Measurements from ENCODE around the gene TMA16.
"Not testable (repeated sequence)": the region's sequence is repeated elsewhere in the genome, so short reads cannot be mapped to it uniquely, and the experiment has no call there.

TMA16 gene

DNA sequence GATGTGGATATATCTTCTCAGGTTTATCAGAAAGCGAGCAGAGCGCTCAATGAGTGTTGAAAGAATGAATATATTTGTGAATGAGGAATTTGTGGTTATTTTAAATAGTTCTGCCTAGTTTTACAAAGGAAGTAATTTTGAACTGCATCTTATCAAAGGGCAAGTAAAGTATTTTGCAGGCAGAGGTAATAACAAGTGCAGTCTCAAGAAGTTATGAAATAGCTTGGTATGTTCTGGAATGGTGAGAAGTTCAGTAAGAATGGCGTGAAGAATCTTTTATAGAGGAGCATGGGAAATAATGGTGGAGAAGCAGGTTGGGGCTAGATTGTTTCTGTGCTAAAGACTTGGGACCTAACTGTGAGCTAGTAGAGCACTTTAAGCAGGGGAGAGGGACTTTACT, 10.9 kb downstream of the TMA16 start:
- no peak for DNase-seq (ENCODE audit: extremely low read depth in 1 of 2, low read depth in 1 of 2)

- no peak for DNase-seq (ENCODE audit: extremely low read depth in 1 of 2, low read depth in 1 of 2)
Observed at GRCh38 chr4:163515198-163515597, 20.7 kb downstream of the TMA16 start.

DNA sequence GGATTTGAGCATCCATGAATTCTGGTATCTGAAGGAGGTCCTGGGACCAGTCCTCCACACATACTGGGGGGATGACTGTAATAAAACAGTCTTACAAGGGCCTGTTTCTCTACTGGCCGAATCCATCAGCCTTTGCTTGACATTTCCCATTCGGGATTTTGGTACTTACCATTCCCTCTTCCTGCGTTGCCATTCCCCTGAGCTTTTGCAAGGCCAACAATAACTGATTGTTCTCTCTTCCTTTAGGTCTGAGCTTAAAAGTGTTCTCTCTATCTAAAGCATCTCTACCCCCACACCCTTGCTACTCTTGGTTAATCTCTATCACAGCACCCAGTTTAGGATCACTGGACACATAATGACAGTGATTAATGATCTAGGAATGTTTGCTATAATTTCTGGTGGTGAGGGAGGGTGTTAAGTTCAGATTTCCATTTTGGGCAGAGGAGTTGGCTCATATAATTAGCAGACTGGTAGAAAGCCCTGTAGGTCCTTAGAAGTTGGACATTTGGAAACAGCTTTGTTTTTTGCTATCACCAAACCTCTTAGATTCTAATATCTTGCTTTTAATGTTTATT, 29.4 kb downstream of the TMA16 start:
- no peak for DNase-seq (ENCODE audit: extremely low read depth in 1 of 2, low read depth in 1 of 2)

GRCh38 chr4:163525982-163526381, 31.5 kb downstream of the TMA16 start:
- no peak for DNase-seq (ENCODE audit: extremely low read depth in 1 of 2, low read depth in 1 of 2)

GRCh38 chr4:163527172-163527571, 32.7 kb downstream of the TMA16 start:
- no peak for DNase-seq (ENCODE audit: extremely low read depth in 1 of 2, low read depth in 1 of 2)

- DNase-seq (ENCODE audit: extremely low read depth in 1 of 2, low read depth in 1 of 2): no peak
Observed at GRCh38 chr4:163528653-163529052, 34.2 kb downstream of the TMA16 start.

DNA sequence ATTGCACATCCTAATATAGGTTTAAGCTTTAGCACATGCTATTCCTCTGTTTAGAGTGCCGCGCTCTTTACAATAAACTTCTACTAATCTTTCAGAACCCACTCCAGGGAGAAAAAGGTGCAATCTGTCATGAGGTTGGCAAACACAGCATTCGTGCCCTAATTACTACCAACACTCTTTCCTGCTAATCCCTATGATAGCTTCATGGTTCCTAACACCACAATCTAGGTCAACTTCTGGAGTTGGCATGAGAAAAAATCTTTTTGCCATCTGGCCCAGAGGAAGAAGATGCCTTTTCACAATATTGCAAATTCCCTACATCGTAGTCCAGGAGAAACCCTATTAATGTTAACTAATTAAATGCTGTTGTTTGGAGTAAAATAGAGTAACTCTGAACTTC, 39.6 kb downstream of the TMA16 start:
- no peak for DNase-seq (ENCODE audit: extremely low read depth in 1 of 2, low read depth in 1 of 2)

DNA sequence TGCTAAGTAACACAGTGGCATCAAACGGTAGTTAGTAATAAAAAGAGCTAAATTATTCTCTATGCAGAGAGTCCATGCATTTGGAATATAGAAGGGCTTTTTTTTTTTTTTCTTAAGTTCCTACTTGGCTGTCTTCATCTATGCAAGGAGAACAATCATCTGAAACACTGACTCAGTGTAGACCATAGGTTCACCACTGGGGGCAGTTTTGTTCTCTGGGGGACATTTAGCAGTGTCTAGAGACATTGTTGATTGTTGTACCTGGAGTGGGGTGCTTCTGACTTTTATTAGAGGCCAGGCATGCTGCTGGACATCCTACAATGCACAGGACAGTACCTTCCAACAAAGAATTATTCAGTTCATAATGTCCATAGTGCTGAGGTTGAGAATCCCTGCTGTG, 41.2 kb downstream of the TMA16 start:
- no peak for DNase-seq (ENCODE audit: extremely low read depth in 1 of 2, low read depth in 1 of 2)

DNA sequence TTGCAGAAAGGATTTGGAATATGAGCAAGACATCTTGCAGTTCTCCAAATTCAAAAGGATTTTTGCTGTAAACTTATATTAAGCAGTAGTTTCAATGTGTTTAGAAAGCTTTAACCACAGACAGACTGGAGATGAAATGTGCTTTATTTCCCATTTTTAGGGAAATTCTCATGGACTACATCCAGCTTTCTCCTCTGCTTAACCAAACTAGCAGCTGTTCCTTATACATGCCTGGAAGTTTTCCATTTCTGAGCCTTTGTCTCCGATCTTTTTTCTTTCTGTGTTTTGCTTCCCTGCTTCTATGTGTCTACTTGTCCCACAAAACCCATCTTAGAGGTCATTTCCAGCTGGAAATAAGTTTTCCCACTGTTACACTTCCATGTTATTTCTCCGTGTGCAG, 41.6 kb downstream of the TMA16 start:
- no peak for DNase-seq (ENCODE audit: extremely low read depth in 1 of 2, low read depth in 1 of 2)

DNA sequence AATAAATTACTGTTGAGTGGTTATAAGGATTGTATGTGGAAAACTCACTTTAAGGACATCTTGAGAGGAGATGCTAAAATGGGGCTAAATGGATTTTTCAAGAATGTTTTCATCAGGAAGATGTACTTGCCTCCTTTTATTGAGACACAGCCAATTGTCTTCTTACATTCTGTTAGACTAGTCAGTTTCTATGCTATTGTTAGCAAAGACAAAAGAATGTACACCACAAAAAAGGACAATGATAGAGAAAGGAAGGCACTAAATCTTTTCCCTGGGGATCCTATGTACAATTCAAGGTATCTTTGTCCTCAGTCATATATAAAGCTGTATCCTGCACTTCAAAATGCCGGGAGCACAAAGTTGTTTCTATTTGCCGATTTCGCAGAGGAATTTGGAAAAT, 42.6 kb downstream of the TMA16 start:
- DNase-seq (ENCODE audit: extremely low read depth in 1 of 2, low read depth in 1 of 2): no peak

GRCh38 chr4:163538820-163539219, 44.3 kb downstream of the TMA16 start:
- DNase-seq (ENCODE audit: extremely low read depth in 1 of 2, low read depth in 1 of 2): not testable (repeated sequence)

- no peak for DNase-seq (ENCODE audit: extremely low read depth in 1 of 2, low read depth in 1 of 2)
Observed at GRCh38 chr4:163540448-163540847, 46.0 kb downstream of the TMA16 start.

DNA sequence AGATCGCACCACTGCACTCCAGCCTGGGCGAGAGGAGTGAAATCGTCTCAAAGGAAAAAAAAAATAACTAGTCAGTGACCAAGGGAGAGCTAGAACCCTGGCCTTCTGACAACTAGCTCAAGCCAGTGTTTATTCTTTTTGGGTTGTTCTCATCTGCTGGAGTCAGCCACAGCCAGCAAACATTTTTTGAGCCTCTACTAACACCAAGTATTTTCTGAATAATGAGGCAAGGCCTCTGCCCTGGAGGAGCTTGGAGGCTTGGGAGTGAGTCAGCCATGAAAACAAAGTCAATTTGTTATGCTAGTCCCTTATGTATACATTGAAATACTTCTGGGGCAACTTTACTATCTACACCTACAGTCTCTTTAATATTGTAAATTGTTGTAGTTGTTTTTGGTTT, 46.5 kb downstream of the TMA16 start:
- DNase-seq (ENCODE audit: extremely low read depth in 1 of 2, low read depth in 1 of 2): no peak

DNA sequence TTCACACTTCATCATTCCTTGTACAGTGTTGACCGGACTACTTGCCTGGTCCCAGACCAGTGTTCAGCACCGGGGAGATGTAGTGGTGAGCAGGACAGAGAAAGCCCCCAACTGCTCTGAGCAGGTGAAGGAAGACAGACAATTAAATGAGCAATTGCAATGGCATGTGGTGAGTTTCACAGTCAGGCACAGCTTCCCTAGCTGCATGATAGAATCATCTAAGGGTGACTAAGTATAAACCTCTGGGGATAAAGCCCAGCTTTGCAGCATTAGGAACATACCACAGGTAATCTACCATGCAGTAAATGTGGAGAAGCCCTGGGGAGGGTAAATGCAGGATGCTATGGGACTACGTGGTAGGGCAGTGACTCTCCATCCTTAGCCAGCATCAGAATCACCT, 47.8 kb downstream of the TMA16 start:
- no peak for DNase-seq (ENCODE audit: extremely low read depth in 1 of 2, low read depth in 1 of 2)

DNA sequence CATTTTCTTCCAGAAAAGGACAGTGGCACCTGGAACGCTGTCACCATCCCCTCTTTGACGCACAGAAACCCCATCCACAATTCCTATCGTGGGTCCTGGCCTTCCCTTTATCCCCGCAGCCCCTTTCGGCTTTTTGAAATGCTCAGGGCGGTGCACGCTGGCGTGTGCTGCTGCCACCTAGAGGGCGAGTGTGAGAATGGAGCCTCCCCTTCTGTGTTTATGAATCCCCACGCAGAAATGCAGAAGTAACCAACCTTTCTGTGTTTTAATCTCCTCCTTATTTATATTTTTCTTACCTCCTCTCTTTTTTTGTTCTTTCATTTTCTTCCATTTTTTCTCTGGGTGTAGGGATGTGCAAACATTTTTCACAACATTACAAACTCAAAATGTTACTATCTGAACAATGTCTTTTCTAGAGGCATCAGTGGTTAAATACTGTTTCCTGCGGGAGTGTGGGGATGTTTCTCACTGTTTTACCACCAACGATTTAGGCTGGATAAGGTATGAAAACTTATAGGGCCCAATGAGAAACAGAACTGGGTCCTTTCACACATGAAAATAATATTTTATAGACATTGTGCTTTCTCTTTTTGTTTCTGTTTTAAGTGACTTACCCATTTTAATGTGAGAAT, 50.0 kb downstream of the TMA16 start:
- peak in 1 of 2 donors; percentile 36 for DNase-seq (ENCODE audit: extremely low read depth in 1 of 2, low read depth in 1 of 2)

GRCh38 chr4:163548481-163549243, 54.2 kb downstream of the TMA16 start:
- DNase-seq (ENCODE audit: extremely low read depth in 1 of 2, low read depth in 1 of 2): no peak

DNA sequence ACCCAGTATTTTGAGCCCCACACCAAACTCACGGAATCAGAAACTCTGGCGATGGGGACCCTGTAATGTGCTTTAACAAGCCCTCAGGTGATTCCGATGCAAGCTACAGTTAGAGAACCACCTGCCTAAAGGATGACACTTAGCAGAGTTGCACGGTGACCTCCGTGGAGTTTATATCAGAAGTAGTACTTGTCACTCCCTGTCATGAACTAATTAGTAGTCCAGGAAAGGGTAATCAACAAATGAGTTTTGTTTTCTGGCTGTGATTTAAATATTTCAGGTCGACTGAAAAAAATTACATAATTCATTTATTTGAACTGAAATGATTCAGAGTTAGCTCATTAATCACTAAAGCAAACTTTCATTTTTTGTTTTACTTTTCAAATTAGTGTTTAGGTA, 56.4 kb downstream of the TMA16 start:
- no peak for DNase-seq (ENCODE audit: extremely low read depth in 1 of 2, low read depth in 1 of 2)

DNA sequence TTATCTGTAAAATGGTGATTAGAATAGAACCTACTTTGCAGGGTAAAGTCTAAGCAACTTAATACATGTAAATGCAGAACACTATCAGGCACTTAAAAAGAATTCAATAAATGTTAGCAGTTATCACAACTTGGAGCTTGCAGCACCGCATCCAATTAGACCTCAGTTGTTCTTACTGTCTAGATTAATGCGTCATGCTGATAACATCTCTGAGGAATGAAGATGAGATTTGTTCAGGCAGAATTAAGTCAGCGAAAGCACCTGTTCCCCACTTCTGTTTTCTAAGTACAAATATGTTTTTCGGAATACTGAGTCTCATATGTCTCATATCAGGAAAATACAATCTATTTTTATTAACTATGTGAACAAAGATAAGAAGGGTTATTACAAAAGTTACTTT, 58.7 kb downstream of the TMA16 start:
- DNase-seq (ENCODE audit: extremely low read depth in 1 of 2, low read depth in 1 of 2): no peak

DNA sequence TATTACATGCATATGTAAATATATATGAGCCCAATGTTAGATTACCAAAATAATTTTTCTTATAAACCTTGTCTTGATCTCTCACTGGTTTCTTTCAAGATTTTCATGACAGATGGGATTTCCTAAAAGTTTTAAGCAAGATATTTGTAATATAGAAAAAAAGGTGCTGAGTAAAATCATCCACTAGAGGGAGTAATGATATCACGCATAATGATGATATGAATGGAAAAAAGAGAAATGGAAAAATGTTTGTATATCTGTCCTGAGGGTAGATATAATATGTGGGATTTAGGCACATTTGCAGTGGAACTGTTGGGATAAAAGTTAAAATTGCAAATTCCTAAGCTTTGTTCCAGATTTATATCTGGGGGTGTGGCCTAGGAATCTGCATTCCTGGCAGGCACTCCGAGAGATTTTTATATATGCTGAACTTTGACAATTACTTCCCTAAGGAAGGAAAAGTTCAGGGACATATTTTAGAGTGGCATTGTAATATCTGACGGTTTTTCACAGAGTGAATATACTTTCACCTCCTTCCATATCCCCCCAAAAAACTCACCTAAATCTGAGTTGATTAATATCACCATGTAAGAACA, 60.5 kb downstream of the TMA16 start:
- DNase-seq (ENCODE audit: extremely low read depth in 1 of 2, low read depth in 1 of 2): no peak

DNA sequence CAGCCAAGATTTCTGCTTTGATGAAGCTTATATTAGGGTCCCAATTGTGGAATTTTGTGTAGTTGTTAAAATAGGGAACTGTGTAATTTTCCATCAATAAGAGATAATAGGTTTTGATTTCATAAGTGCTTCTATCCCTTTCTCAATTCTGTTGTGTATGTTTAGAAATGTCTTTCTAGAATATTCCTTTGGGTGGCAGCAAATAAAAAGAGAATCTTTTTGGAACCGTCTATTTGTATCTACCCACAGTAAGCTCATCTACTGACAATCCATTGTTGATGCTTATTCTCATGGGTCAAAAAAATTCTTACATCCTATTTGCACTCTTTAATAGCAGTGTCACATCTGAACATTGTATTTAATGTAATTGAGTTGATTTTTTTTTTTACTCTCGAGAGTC, 61.7 kb downstream of the TMA16 start:
- no peak for DNase-seq (ENCODE audit: extremely low read depth in 1 of 2, low read depth in 1 of 2)

DNA sequence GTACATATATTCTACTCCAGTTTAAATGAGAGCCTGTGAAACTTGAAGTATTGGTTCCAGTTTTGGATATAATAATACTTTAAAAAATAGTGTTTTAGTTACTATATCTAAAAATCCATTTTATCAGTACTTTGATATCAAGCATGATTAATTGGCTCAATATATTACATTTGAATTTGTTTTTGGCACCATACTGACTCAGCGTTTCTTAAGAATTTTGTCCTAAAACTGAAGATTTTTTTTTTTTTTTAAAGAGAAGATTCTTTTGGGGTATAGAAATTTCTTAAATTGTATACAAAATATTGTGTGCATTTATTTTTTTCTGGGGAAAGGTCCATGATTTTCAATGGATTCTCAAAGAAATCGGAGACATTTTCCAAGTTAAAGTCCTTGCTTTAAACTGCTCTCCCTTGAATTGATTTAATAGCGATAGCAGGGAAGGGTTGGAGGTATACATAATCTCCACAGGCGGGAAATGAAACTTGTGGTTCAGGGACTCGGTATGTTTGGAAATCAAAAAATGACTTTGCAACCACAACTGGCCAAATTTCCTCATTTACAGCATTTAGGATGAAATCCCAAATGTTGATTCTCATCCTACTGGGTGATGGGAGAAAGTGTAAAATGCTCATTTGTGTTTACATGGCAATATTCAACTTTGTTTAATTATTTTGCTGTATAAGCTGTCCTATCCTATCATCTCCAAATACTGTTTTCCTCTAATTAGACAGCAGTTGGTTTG, 62.3 kb downstream of the TMA16 start:
- DNase-seq (ENCODE audit: extremely low read depth in 1 of 2, low read depth in 1 of 2): no peak
